Measurements from ENCODE around the gene TTLL11.

Gene TTLL11

GRCh38 chr9:121902461-121903135 is 190.5 kb downstream of the TTLL11 start:
- no peak for DNase-seq (ENCODE audit: low read depth)

GRCh38 chr9:121901616-121902015 is 191.5 kb downstream of the TTLL11 start:
- no peak for TF ChIP-seq CTCF (IDR thresholded peaks at IDR 0.05; ENCODE audit: low read depth, low read length, missing control alignments)
- no peak overlapping the region for H3K4me3 ChIP-seq (ENCODE audit: low read depth, low read length)
- DNase-seq (ENCODE audit: low read depth) = no peak

More at GRCh38 chr9:121902461-121903135, 190.5 kb downstream of the TTLL11 start:
- no peak overlapping the region for H3K4me3 ChIP-seq (ENCODE audit: low read depth, low read length)
- no peak for TF ChIP-seq CTCF (IDR thresholded peaks at IDR 0.05; ENCODE audit: low read depth, low read length, missing control alignments)

GRCh38 chr9:121900163-121900562 is 192.9 kb downstream of the TTLL11 start:
- H3K4me3 ChIP-seq (ENCODE audit: low read depth, low read length) = no peak overlapping the region
- no peak for DNase-seq (ENCODE audit: low read depth)
- TF ChIP-seq CTCF (IDR thresholded peaks at IDR 0.05; ENCODE audit: low read depth, low read length, missing control alignments) = no peak

GRCh38 chr9:121898856-121899255 is 194.3 kb downstream of the TTLL11 start:
- no peak for DNase-seq (ENCODE audit: low read depth)
- no peak overlapping the region for H3K4me3 ChIP-seq (ENCODE audit: low read depth, low read length)
- TF ChIP-seq CTCF (IDR thresholded peaks at IDR 0.05; ENCODE audit: low read depth, low read length, missing control alignments) = no peak

- no peak for DNase-seq (ENCODE audit: low read depth)
- H3K4me3 ChIP-seq (ENCODE audit: low read depth, low read length) = no peak overlapping the region
- TF ChIP-seq CTCF (IDR thresholded peaks at IDR 0.05; ENCODE audit: low read depth, low read length, missing control alignments) = no peak
Observed at GRCh38 chr9:121897140-121897539, 196.0 kb downstream of the TTLL11 start.

GRCh38 chr9:121896545-121896943 is 196.6 kb downstream of the TTLL11 start:
- DNase-seq (ENCODE audit: low read depth) = no peak
- no peak overlapping the region for H3K4me3 ChIP-seq (ENCODE audit: low read depth, low read length)
- no peak for TF ChIP-seq CTCF (IDR thresholded peaks at IDR 0.05; ENCODE audit: low read depth, low read length, missing control alignments)

All from GM12864 (cell line).